ENCODE results near the gene FKBP1A.

Gene FKBP1A

GRCh38 chr20:1392443-1392692 lies 486 bp downstream of the FKBP1A start:
- Histone ChIP-seq H3K9me3 (ENCODE audit: control insufficient read depth, low read length) (no peaks in the 10 kb centered on the region), H3K79me2 (peaks cover 26% of the 10 kb centered on the region), H3K4me1 (peaks cover 12% of the 10 kb centered on the region), H3K4me3 (ENCODE audit: low read depth, low read length) (peak overlapping the region; percentile 75), H2AFZ (peak overlapping the region; percentile 79), H3K27ac (peak overlapping the region; percentile 40), H3K27me3 (ENCODE audit: control insufficient read depth, insufficient read depth, low read length) (no peaks in the 10 kb centered on the region), H3K9ac (no peak overlapping the region), H3K4me2 (ENCODE audit: low read length) (peak overlapping the region; percentile 88), H3K36me3 (ENCODE audit: control insufficient read depth, insufficient read depth, low read length) (no peaks in the 10 kb centered on the region)
- TF ChIP-seq CTCF (IDR thresholded peaks at IDR 0.05): no peak

- Histone ChIP-seq H3K79me2 (peaks cover 30% of the 10 kb centered on the region), H3K4me1 (peaks cover 12% of the 10 kb centered on the region), H3K4me3 (ENCODE audit: low read depth, low read length) (peak overlapping the region; percentile 75)
These were observed 1.0 kb downstream of the FKBP1A start for GRCh38 chr20:1391640-1392442.

GRCh38 chr20:1390581-1391403 lies 2.1 kb downstream of the FKBP1A start:
- Histone ChIP-seq H3K4me1 (peaks cover 12% of the 10 kb centered on the region), H3K9me3 (ENCODE audit: control insufficient read depth, low read length) (no peaks in the 10 kb centered on the region), H3K4me2 (ENCODE audit: low read length) (peak overlapping the region; percentile 88), H2AFZ (no peak overlapping the region), H3K27ac (peak overlapping the region; percentile 40), H3K36me3 (ENCODE audit: control insufficient read depth, insufficient read depth, low read length) (no peaks in the 10 kb centered on the region), H3K4me3 (ENCODE audit: low read depth, low read length) (peak overlapping the region; percentile 17), H3K79me2 (peaks cover 39% of the 10 kb centered on the region), H3K9ac (no peak overlapping the region), H3K27me3 (ENCODE audit: control insufficient read depth, insufficient read depth, low read length) (no peaks in the 10 kb centered on the region)
- TF ChIP-seq CTCF (IDR thresholded peaks at IDR 0.05): no peak

More at GRCh38 chr20:1391640-1392442, 1.0 kb downstream of the FKBP1A start:
- Histone ChIP-seq H3K27me3 (ENCODE audit: control insufficient read depth, insufficient read depth, low read length) (no peaks in the 10 kb centered on the region), H3K4me2 (ENCODE audit: low read length) (peak overlapping the region; percentile 88), H3K9me3 (ENCODE audit: control insufficient read depth, low read length) (no peaks in the 10 kb centered on the region), H3K9ac (no peak overlapping the region), H2AFZ (peak overlapping the region; percentile 79), H3K27ac (peak overlapping the region; percentile 40), H3K36me3 (ENCODE audit: control insufficient read depth, insufficient read depth, low read length) (no peaks in the 10 kb centered on the region)
- TF ChIP-seq CTCF (IDR thresholded peaks at IDR 0.05): no peak

GRCh38 chr20:1389703-1390580 lies 2.9 kb downstream of the FKBP1A start:
- H3K36me3 ChIP-seq (ENCODE audit: control insufficient read depth, insufficient read depth, low read length): no peaks in the 10 kb centered on the region
- H3K27ac ChIP-seq: peak overlapping the region; percentile 54
- no peaks in the 10 kb centered on the region for H3K27me3 ChIP-seq (ENCODE audit: control insufficient read depth, insufficient read depth, low read length)
- H3K4me1 ChIP-seq: peaks cover 12% of the 10 kb centered on the region
- H3K9ac ChIP-seq: no peak overlapping the region
- no peaks in the 10 kb centered on the region for H3K9me3 ChIP-seq (ENCODE audit: control insufficient read depth, low read length)
- H3K4me2 ChIP-seq (ENCODE audit: low read length): peak overlapping the region; percentile 88
- peaks cover 47% of the 10 kb centered on the region for H3K79me2 ChIP-seq
- no peak for TF ChIP-seq CTCF (IDR thresholded peaks at IDR 0.05)
- H2AFZ ChIP-seq: no peak overlapping the region
- H3K4me3 ChIP-seq (ENCODE audit: low read depth, low read length): peak overlapping the region; percentile 17

Data from parathyroid adenoma (tissue), 2 donors.